GM08714 (cell line): Measurements from ENCODE around the gene TRH.

Experiments used
- H3K4me3 ChIP-seq: fragments of 200-500 bp; sonication (Bioruptor generic); 2 replicates; pipeline ENCODE4 v1.5.1; 2014; ENCODE audit warnings: mild to moderate bottlenecking, low read length, inconsistent platforms
- ZNF274 ChIP-seq: IDR thresholded peaks from 2 replicates; pipeline ENCODE4 v1.6.1; 2012; ENCODE audit warnings: mild to moderate bottlenecking, low read depth, low read length

Gene TRH

GRCh38 chr3:129974564-129974832 is at the start of gene TRH:
Gene TRH, plus strand, starts transcription at chr3:129974720. Its CDS starts 1,097 bp downstream, at chr3:129975817.
- no peak within 1 kb of the TSS for H3K4me3 ChIP-seq
- no peak for TF ChIP-seq ZNF274

- TF ChIP-seq ZNF274, result no peak
- no peak overlapping the region for H3K4me3 ChIP-seq
Observed at GRCh38 chr3:129927072-129927471, 47.4 kb upstream of the TRH start.

- H3K4me3 ChIP-seq, result no peak overlapping the region
- no peak for TF ChIP-seq ZNF274
Observed at GRCh38 chr3:129929383-129929782, 45.1 kb upstream of the TRH start.

- H3K4me3 ChIP-seq, result no peak overlapping the region
- no peak for TF ChIP-seq ZNF274
Observed at GRCh38 chr3:129933471-129933870, 41.0 kb upstream of the TRH start.

GRCh38 chr3:129934234-129935123 is 40.0 kb upstream of the TRH start:
- no peak for TF ChIP-seq ZNF274
- no peak overlapping the region for H3K4me3 ChIP-seq

- H3K4me3 ChIP-seq, result no peak overlapping the region
- no peak for TF ChIP-seq ZNF274
Observed at GRCh38 chr3:129936757-129937156, 37.8 kb upstream of the TRH start.

- TF ChIP-seq ZNF274, result no peak
- H3K4me3 ChIP-seq, result no peak overlapping the region
Observed at GRCh38 chr3:129937717-129938116, 36.8 kb upstream of the TRH start.

GRCh38 chr3:129938140-129938930 is 36.2 kb upstream of the TRH start:
- TF ChIP-seq ZNF274, result no peak
- no peak overlapping the region for H3K4me3 ChIP-seq

- no peak overlapping the region for H3K4me3 ChIP-seq
- TF ChIP-seq ZNF274, result no peak
Observed at GRCh38 chr3:129940086-129940485, 34.4 kb upstream of the TRH start.

- H3K4me3 ChIP-seq, result no peak overlapping the region
- TF ChIP-seq ZNF274, result no peak
Observed at GRCh38 chr3:129942296-129942695, 32.2 kb upstream of the TRH start.

GRCh38 chr3:129943020-129943419 is 31.5 kb upstream of the TRH start:
- no peak for TF ChIP-seq ZNF274
- H3K4me3 ChIP-seq, result no peak overlapping the region

GRCh38 chr3:129944709-129945108 is 29.8 kb upstream of the TRH start:
- no peak overlapping the region for H3K4me3 ChIP-seq
- TF ChIP-seq ZNF274, result no peak

GRCh38 chr3:129947538-129948240 is 26.8 kb upstream of the TRH start:
- no peak for TF ChIP-seq ZNF274
- H3K4me3 ChIP-seq, result no peak overlapping the region

- H3K4me3 ChIP-seq, result no peak overlapping the region
- TF ChIP-seq ZNF274, result no peak
Observed at GRCh38 chr3:129950318-129951046, 24.0 kb upstream of the TRH start.
